ENCODE measurements around the gene MBNL1. TPM values are rescaled to one million over a fixed set of nuclear protein-coding genes. Genes with fewer than 3 reads are reported as not detected.
"Not testable (repeated sequence)": the region's sequence is repeated elsewhere in the genome, so short reads cannot be mapped to it uniquely, and the experiment has no call there.

MBNL1 gene
- total and polyA plus RNA-seq, 3 experiments from 2014 or later = 303 to 391 (median 386) TPM

GRCh38 chr3:152440243-152440642, 171.5 kb downstream of the MBNL1 start:
- POLR2A ChIA-PET = interaction anchor here (0.7 kb wide), 1 partner anchor 171 kb away, joined by 3 read pairs; the partner anchor contains the start of gene MBNL1
- peaks cover 65% of the 10 kb centered on the region for H3K4me1 ChIP-seq (ENCODE audit: insufficient read depth, low read length)
- CTCF ChIA-PET = interaction anchor here (2.6 kb wide), 1 partner anchor 256 kb away, joined by 8 read pairs; no protein-coding TSS in a partner anchor

GRCh38 chr3:152443212-152444023, 174.7 kb downstream of the MBNL1 start:
- Histone ChIP-seq H3K9me3 (ENCODE audit: low read length) (no peaks in the 10 kb centered on the region), H3K4me1 (ENCODE audit: insufficient read depth, low read length) (peaks cover 69% of the 10 kb centered on the region), H3K27ac (ENCODE audit: low read depth, low read length) (no peak overlapping the region), H3K36me3 (ENCODE audit: insufficient read depth, low read length) (peaks cover 17% of the 10 kb centered on the region), H3K27me3 (ENCODE audit: insufficient read depth, low read length, poor library complexity, severe bottlenecking) (no peaks in the 10 kb centered on the region), H3K4me3 (ENCODE audit: low read length) (no peak overlapping the region)
- Mint-ChIP-seq H3K9me3 (no peaks in the 10 kb centered on the region), H3K4me3 (peak overlapping the region in 5 of 7 donors; percentile 20 to 64 (median 56)), H3K36me3 (peaks cover 0 to 62% (median 10%) of the 10 kb centered on the region in 3 donors), H3K4me1 (peaks cover 78 to 96% (median 91%) of the 10 kb centered on the region in 3 donors), H3K27ac (peak overlapping the region in 7 of 8 donors; percentile 8 to 85 (median 33)), H3K27me3 (peaks cover 0 to 1% of the 10 kb centered on the region in 2 donors)
- POLR2A ChIA-PET = interaction anchor here (1.4 kb wide), 1 partner anchor 251 kb away, joined by 3 read pairs; no protein-coding TSS in a partner anchor
- CTCF ChIA-PET = interaction anchor here (0.7 to 3.3 kb wide), 18 partner anchors 18 to 414 kb away, joined by 3 to 28 read pairs (median 3); partner anchors contain the start of gene MBNL1
- DNase-seq = no peak

More at GRCh38 chr3:152440243-152440642, 171.5 kb downstream of the MBNL1 start:
- H3K36me3 ChIP-seq (ENCODE audit: insufficient read depth, low read length); H3K27me3 ChIP-seq (ENCODE audit: insufficient read depth, low read length, poor library complexity, severe bottlenecking); H3K9me3 ChIP-seq (ENCODE audit: low read length); H3K4me3 ChIP-seq (ENCODE audit: low read length); H3K9me3 Mint-ChIP-seq; DNase-seq; H3K27me3 Mint-ChIP-seq; H3K27ac ChIP-seq (ENCODE audit: low read depth, low read length): not testable (repeated sequence)
- peak overlapping the region in 6 of 8 donors; percentile 2 to 25 (median 8) for H3K27ac Mint-ChIP-seq
- H3K4me3 Mint-ChIP-seq = peak overlapping the region in 4 of 7 donors; percentile 0 to 46 (median 8)
- peaks cover under 1 to 58% (median 6%) of the 10 kb centered on the region in 3 donors for H3K36me3 Mint-ChIP-seq
- peaks cover 78 to 97% (median 96%) of the 10 kb centered on the region in 3 donors for H3K4me1 Mint-ChIP-seq

- POLR2A ChIA-PET = interaction anchor here (1.4 kb wide), 1 partner anchor 252 kb away, joined by 3 read pairs; no protein-coding TSS in a partner anchor
- peaks cover 0 to 1% of the 10 kb centered on the region in 2 donors for H3K27me3 Mint-ChIP-seq
Observed at GRCh38 chr3:152444029-152444641, 175.4 kb downstream of the MBNL1 start.

GRCh38 chr3:152445212-152445611, 176.5 kb downstream of the MBNL1 start:
- peaks cover 27% of the 10 kb centered on the region for H3K36me3 ChIP-seq (ENCODE audit: insufficient read depth, low read length)
- peaks cover 63 to 89% (median 86%) of the 10 kb centered on the region in 3 donors for H3K4me1 Mint-ChIP-seq

More at GRCh38 chr3:152444029-152444641, 175.4 kb downstream of the MBNL1 start:
- Mint-ChIP-seq H3K36me3 (peaks cover 0 to 62% (median 10%) of the 10 kb centered on the region in 3 donors), H3K27ac (peak overlapping the region in 4 of 8 donors; percentile 10 to 33 (median 25)), H3K4me1 (peaks cover 73 to 93% (median 90%) of the 10 kb centered on the region in 3 donors), H3K4me3 (peak overlapping the region in 5 of 7 donors; percentile 0 to 41 (median 1)), H3K9me3 (no peaks in the 10 kb centered on the region)
- Histone ChIP-seq H3K4me3 (ENCODE audit: low read length) (no peak overlapping the region), H3K9me3 (ENCODE audit: low read length) (no peaks in the 10 kb centered on the region), H3K27ac (ENCODE audit: low read depth, low read length) (no peak overlapping the region), H3K36me3 (ENCODE audit: insufficient read depth, low read length) (peaks cover 22% of the 10 kb centered on the region), H3K4me1 (ENCODE audit: insufficient read depth, low read length) (peaks cover 66% of the 10 kb centered on the region), H3K27me3 (ENCODE audit: insufficient read depth, low read length, poor library complexity, severe bottlenecking) (no peaks in the 10 kb centered on the region)
- CTCF ChIA-PET = interaction anchor here (0.7 to 3.3 kb wide), 16 partner anchors 18 to 414 kb away, joined by 3 to 28 read pairs (median 4); partner anchors contain the start of gene MBNL1
- no peak for DNase-seq

GRCh38 chr3:152446495-152446894, 177.8 kb downstream of the MBNL1 start:
- Mint-ChIP-seq H3K9me3 (no peaks in the 10 kb centered on the region), H3K4me3 (no peak overlapping the region), H3K36me3 (peaks cover 0 to 72% (median 14%) of the 10 kb centered on the region in 3 donors), H3K27me3 (peaks cover 0 to 1% of the 10 kb centered on the region in 2 donors), H3K4me1 (peaks cover 68 to 91% (median 90%) of the 10 kb centered on the region in 3 donors), H3K27ac (peak overlapping the region in 6 of 8 donors; percentile 17 to 78 (median 39))
- Histone ChIP-seq H3K4me3 (ENCODE audit: low read length) (no peak overlapping the region), H3K36me3 (ENCODE audit: insufficient read depth, low read length) (peaks cover 31% of the 10 kb centered on the region), H3K4me1 (ENCODE audit: insufficient read depth, low read length) (peaks cover 63% of the 10 kb centered on the region), H3K9me3 (ENCODE audit: low read length) (no peaks in the 10 kb centered on the region), H3K27ac (ENCODE audit: low read depth, low read length) (no peak overlapping the region), H3K27me3 (ENCODE audit: insufficient read depth, low read length, poor library complexity, severe bottlenecking) (no peaks in the 10 kb centered on the region)
- ChIA-PET CTCF (interaction anchor here (1.0 to 1.4 kb wide), 2 partner anchors 155 to 263 kb away, joined by 3 to 5 read pairs; no protein-coding TSS in a partner anchor), POLR2A (interaction anchor here (0.5 to 0.7 kb wide), 2 partner anchors 23 to 26 kb away, joined by 3 read pairs; no protein-coding TSS in a partner anchor)
- no peak for DNase-seq

More at GRCh38 chr3:152445212-152445611, 176.5 kb downstream of the MBNL1 start:
- ChIA-PET CTCF (interaction anchor here (0.7 to 1.4 kb wide), 5 partner anchors 27 to 373 kb away, joined by 3 to 6 read pairs (median 4); no protein-coding TSS in a partner anchor), POLR2A (no interaction called here)
- Mint-ChIP-seq H3K4me3 (peak overlapping the region in 2 of 7 donors; percentile 2 to 30), H3K27me3 (peaks cover 0 to 1% of the 10 kb centered on the region in 2 donors), H3K27ac (peak overlapping the region in 5 of 8 donors; percentile 17 to 71 (median 66)), H3K9me3 (no peaks in the 10 kb centered on the region), H3K36me3 (peaks cover 0 to 64% (median 10%) of the 10 kb centered on the region in 3 donors)
- peaks cover 66% of the 10 kb centered on the region for H3K4me1 ChIP-seq (ENCODE audit: insufficient read depth, low read length)
- no peak for DNase-seq
- H3K9me3 ChIP-seq (ENCODE audit: low read length) = no peaks in the 10 kb centered on the region
- H3K27ac ChIP-seq (ENCODE audit: low read depth, low read length) = no peak overlapping the region
- H3K4me3 ChIP-seq (ENCODE audit: low read length) = no peak overlapping the region
- H3K27me3 ChIP-seq (ENCODE audit: insufficient read depth, low read length, poor library complexity, severe bottlenecking) = no peaks in the 10 kb centered on the region

GRCh38 chr3:152447511-152447910, 178.8 kb downstream of the MBNL1 start:
- ChIA-PET CTCF (interaction anchor here (1.0 to 2.1 kb wide), 3 partner anchors 19 to 376 kb away, joined by 4 to 8 read pairs (median 5); no protein-coding TSS in a partner anchor), POLR2A (interaction anchor here (0.5 to 0.7 kb wide), 3 partner anchors 29 to 219 kb away, joined by 3 to 4 read pairs (median 3); no protein-coding TSS in a partner anchor)
- peak overlapping the region in 6 of 7 donors; percentile 21 to 49 (median 34) for H3K4me3 Mint-ChIP-seq
- no peaks in the 10 kb centered on the region for H3K9me3 ChIP-seq (ENCODE audit: low read length)
- H3K27me3 ChIP-seq (ENCODE audit: insufficient read depth, low read length, poor library complexity, severe bottlenecking) = no peaks in the 10 kb centered on the region
- peaks cover 0 to 1% of the 10 kb centered on the region in 2 donors for H3K27me3 Mint-ChIP-seq
- DNase-seq = no peak
- peaks cover 75 to 92% (median 90%) of the 10 kb centered on the region in 3 donors for H3K4me1 Mint-ChIP-seq
- no peak overlapping the region for H3K4me3 ChIP-seq (ENCODE audit: low read length)
- H3K27ac Mint-ChIP-seq = peak overlapping the region; percentile 17 to 95 (median 76)
- no peaks in the 10 kb centered on the region for H3K9me3 Mint-ChIP-seq
- peaks cover 0 to 81% (median 14%) of the 10 kb centered on the region in 3 donors for H3K36me3 Mint-ChIP-seq
- H3K27ac ChIP-seq (ENCODE audit: low read depth, low read length) = no peak overlapping the region
- H3K36me3 ChIP-seq (ENCODE audit: insufficient read depth, low read length) = peaks cover 34% of the 10 kb centered on the region
- H3K4me1 ChIP-seq (ENCODE audit: insufficient read depth, low read length) = peaks cover 55% of the 10 kb centered on the region

GRCh38 chr3:152448091-152448490, 179.4 kb downstream of the MBNL1 start:
- Histone ChIP-seq H3K4me3 (ENCODE audit: low read length) (no peak overlapping the region), H3K4me1 (ENCODE audit: insufficient read depth, low read length) (peaks cover 49% of the 10 kb centered on the region), H3K9me3 (ENCODE audit: low read length) (no peaks in the 10 kb centered on the region), H3K27me3 (ENCODE audit: insufficient read depth, low read length, poor library complexity, severe bottlenecking) (no peaks in the 10 kb centered on the region), H3K27ac (ENCODE audit: low read depth, low read length) (no peak overlapping the region), H3K36me3 (ENCODE audit: insufficient read depth, low read length) (peaks cover 35% of the 10 kb centered on the region)
- no peaks in the 10 kb centered on the region for H3K9me3 Mint-ChIP-seq
- CTCF ChIA-PET = interaction anchor here (1.0 to 2.1 kb wide), 4 partner anchors 19 to 376 kb away, joined by 4 to 8 read pairs (median 5); no protein-coding TSS in a partner anchor
- H3K4me3 Mint-ChIP-seq = no peak overlapping the region
- H3K27ac Mint-ChIP-seq = peak overlapping the region in 3 of 8 donors; percentile 20 to 54 (median 34)
- peaks cover 0 to 1% of the 10 kb centered on the region in 2 donors for H3K27me3 Mint-ChIP-seq
- H3K36me3 Mint-ChIP-seq = peaks cover 0 to 83% (median 16%) of the 10 kb centered on the region in 3 donors
- DNase-seq = no peak
- POLR2A ChIA-PET = interaction anchor here (0.5 to 0.8 kb wide), 2 partner anchors 29 to 270 kb away, joined by 3 read pairs; no protein-coding TSS in a partner anchor
- peaks cover 71 to 90% (median 89%) of the 10 kb centered on the region in 3 donors for H3K4me1 Mint-ChIP-seq

Measured in CD8-positive, alpha-beta memory T cell (primary cell).